ENCODE data around the gene STPG1. TPM values are rescaled to one million over a fixed set of nuclear protein-coding genes. Genes with fewer than 3 reads are reported as not detected.
A peak's percentile ranks its signal among the peaks of the same experiment; 100 is the strongest.

STPG1 gene
- total RNA-seq, 1 donor from 2014 or later: 13.1 TPM

DNA sequence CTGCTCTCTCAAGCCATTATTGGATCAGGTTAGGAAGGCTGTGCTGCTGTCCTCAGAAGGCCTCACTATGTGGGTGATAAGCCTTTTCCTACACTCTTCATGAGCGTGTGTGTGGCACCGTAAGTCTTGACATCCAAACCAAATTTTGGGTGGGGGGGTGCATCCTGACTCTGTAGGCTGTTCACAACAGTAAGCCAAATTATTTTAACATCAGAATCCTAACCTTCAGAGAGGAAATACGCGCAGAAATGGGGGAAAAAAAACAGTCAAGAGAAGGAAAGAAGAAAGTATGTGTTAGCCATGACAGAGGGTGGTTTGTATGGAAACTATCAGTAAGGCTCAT, 21.0 kb downstream of the STPG1 start:
- DNase-seq: no peak
- TF ChIP-seq, protein P1, sequence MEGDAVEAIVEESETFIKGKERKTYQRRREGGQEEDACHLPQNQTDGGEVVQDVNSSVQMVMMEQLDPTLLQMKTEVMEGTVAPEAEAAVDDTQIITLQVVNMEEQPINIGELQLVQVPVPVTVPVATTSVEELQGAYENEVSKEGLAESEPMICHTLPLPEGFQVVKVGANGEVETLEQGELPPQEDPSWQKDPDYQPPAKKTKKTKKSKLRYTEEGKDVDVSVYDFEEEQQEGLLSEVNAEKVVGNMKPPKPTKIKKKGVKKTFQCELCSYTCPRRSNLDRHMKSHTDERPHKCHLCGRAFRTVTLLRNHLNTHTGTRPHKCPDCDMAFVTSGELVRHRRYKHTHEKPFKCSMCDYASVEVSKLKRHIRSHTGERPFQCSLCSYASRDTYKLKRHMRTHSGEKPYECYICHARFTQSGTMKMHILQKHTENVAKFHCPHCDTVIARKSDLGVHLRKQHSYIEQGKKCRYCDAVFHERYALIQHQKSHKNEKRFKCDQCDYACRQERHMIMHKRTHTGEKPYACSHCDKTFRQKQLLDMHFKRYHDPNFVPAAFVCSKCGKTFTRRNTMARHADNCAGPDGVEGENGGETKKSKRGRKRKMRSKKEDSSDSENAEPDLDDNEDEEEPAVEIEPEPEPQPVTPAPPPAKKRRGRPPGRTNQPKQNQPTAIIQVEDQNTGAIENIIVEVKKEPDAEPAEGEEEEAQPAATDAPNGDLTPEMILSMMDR (IDR thresholded peaks at IDR 0.05): peak; percentile 14
- intact Hi-C loops (cut with DNase I): no loop called here

GRCh38 chr1:24391882-24392603, 21.5 kb downstream of the STPG1 start:
- TF ChIP-seq, protein P1 (IDR thresholded peaks at IDR 0.05): peak; percentile 81
- Histone ChIP-seq H3K4me3 (peak overlapping the region; percentile 28), H3K9me3 (no peaks in the 10 kb centered on the region), H3K27ac (peak overlapping the region; percentile 73), H3K36me3 (no peaks in the 10 kb centered on the region), H3K4me1 (peaks cover 24% of the 10 kb centered on the region), H3K27me3 (ENCODE audit: low read depth) (no peaks in the 10 kb centered on the region)
- DNase-seq: peak; percentile 65
- intact Hi-C loops (cut with DNase I): no loop called here
- peak; percentile 93 for ATAC-seq

More for the DNA sequence above, 21.0 kb downstream of the STPG1 start:
- Histone ChIP-seq H3K4me1 (peaks cover 24% of the 10 kb centered on the region), H3K36me3 (no peaks in the 10 kb centered on the region), H3K27me3 (ENCODE audit: low read depth) (no peaks in the 10 kb centered on the region), H3K9me3 (no peaks in the 10 kb centered on the region), H3K4me3 (no peak overlapping the region), H3K27ac (peak overlapping the region; percentile 73)
- no peak for ATAC-seq

- H3K4me1 ChIP-seq: peaks cover 32% of the 10 kb centered on the region
- peak overlapping the region; percentile 73 for H3K27ac ChIP-seq
- ATAC-seq: peak; percentile 96 to 97
- H3K4me3 ChIP-seq: peak overlapping the region; percentile 28
- intact Hi-C loops (cut with DNase I): no loop called here
- no peaks in the 10 kb centered on the region for H3K27me3 ChIP-seq (ENCODE audit: low read depth)
- H3K36me3 ChIP-seq: no peaks in the 10 kb centered on the region
- H3K9me3 ChIP-seq: no peaks in the 10 kb centered on the region
- peak; percentile 80 for DNase-seq
- TF ChIP-seq, protein P1 (IDR thresholded peaks at IDR 0.05): peak; percentile 95
Measured at GRCh38 chr1:24390924-24391782, 22.4 kb downstream of the STPG1 start.

DNA sequence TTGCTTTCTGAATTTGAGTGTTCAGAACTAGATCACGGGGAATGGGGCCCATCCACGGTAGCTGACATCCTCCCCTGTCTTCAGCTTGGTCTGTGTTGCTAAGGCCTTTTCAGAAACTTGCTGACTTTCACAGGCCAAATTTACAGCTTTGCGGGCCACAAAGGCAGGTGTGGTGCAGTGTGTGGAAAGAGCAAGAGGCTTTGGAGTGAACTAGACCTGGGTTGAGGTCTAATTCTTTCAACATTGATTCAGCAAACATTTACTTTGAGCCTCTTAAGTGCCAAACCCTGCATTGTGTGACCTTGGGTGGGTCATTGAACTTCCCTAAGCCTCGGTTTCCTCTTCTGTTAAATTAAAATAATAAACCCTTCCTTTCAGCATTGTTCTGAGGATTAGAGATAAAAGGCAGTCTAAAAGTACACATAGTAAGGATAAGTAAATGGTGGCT, 24.3 kb downstream of the STPG1 start:
- Histone ChIP-seq H3K4me1 (peaks cover 51% of the 10 kb centered on the region), H3K4me3 (no peak overlapping the region), H3K36me3 (no peaks in the 10 kb centered on the region), H3K27me3 (ENCODE audit: low read depth) (no peaks in the 10 kb centered on the region), H3K27ac (no peak overlapping the region), H3K9me3 (no peaks in the 10 kb centered on the region)
- DNase-seq (no peak), ATAC-seq (no peak)
- TF ChIP-seq, protein P1 (IDR thresholded peaks at IDR 0.05): no peak
- intact Hi-C loops (cut with DNase I): loop anchor here (10.0 kb wide), 1 partner anchor 184 kb away; no protein-coding TSS in a partner anchor

DNA sequence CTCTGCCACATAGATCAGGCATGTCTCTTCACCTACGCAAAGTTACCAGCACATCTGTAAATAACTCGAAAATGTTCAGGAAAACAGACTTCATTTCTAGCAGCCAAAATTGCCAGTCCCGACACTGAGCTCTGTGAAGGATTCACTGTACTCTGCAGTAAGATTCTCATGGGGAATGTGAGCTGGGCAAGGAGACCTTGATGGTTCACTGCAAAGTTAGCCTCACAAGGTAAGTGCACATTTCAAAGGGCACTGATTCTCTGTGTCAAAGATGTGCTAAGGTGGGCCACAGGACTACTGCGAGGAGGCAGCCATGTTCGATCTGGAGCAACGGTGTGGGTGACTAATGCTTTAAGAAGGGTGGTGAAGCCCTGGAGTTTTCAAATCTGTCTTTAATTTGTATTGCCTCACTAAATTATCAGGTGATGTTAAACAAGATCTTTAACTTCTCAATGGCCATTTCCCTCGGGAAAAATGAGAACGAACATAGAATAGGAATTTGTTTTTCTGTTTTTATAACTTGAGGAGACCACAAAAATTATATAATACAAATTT, 25.2 kb downstream of the STPG1 start:
- DNase-seq (no peak), ATAC-seq (no peak)
- H3K9me3 ChIP-seq: no peaks in the 10 kb centered on the region
- no peak overlapping the region for H3K27ac ChIP-seq
- H3K4me3 ChIP-seq: no peak overlapping the region
- H3K36me3 ChIP-seq: no peaks in the 10 kb centered on the region
- peaks cover 60% of the 10 kb centered on the region for H3K4me1 ChIP-seq
- intact Hi-C loops (cut with DNase I): loop anchor here (10.0 kb wide), 1 partner anchor 184 kb away; no protein-coding TSS in a partner anchor
- no peaks in the 10 kb centered on the region for H3K27me3 ChIP-seq (ENCODE audit: low read depth)
- TF ChIP-seq, protein P1 (IDR thresholded peaks at IDR 0.05): no peak
